Measurements from ENCODE around the gene SLC16A10.
"Not testable (repeated sequence)": the region's sequence is repeated elsewhere in the genome, so short reads cannot be mapped to it uniquely, and the experiment has no call there.

The SLC16A10 gene

DNA sequence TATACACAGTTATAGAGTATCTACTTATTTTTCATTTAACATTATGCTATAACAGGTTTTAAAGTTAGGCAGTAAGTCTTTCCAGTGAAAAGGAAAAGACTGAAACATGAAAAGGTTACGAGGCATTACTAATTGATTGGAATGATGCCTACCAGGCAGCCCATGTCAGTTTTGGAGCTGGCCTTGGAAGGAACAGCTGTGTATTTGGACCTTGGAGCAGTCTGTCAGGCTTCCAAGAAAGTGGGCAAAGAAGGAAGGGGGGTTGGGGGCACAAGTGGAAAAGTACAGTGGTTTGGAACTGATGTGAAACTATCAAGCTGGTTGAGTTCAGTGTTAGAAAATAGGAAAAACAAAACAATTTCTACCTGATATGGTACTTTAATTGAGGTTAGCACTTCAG, 41.7 kb downstream of the SLC16A10 start:
- Histone ChIP-seq H3K36me3 (ENCODE audit: control insufficient read depth, insufficient read depth, low read length) (no peaks in the 10 kb centered on the region), H3K4me3 (replicated peaks; ENCODE audit: low read depth, low read length) (no peak overlapping the region), H3K27me3 (replicated peaks; ENCODE audit: control insufficient read depth, insufficient read depth, low read length) (no peaks in the 10 kb centered on the region)
- TF ChIP-seq, protein P1, sequence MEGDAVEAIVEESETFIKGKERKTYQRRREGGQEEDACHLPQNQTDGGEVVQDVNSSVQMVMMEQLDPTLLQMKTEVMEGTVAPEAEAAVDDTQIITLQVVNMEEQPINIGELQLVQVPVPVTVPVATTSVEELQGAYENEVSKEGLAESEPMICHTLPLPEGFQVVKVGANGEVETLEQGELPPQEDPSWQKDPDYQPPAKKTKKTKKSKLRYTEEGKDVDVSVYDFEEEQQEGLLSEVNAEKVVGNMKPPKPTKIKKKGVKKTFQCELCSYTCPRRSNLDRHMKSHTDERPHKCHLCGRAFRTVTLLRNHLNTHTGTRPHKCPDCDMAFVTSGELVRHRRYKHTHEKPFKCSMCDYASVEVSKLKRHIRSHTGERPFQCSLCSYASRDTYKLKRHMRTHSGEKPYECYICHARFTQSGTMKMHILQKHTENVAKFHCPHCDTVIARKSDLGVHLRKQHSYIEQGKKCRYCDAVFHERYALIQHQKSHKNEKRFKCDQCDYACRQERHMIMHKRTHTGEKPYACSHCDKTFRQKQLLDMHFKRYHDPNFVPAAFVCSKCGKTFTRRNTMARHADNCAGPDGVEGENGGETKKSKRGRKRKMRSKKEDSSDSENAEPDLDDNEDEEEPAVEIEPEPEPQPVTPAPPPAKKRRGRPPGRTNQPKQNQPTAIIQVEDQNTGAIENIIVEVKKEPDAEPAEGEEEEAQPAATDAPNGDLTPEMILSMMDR (IDR thresholded peaks at IDR 0.05; ENCODE audit: insufficient read depth, low read length, poor library complexity, severe bottlenecking) = no peak
- DNase-seq (ENCODE audit: extremely low read depth, insufficient read length) = no peak

DNA sequence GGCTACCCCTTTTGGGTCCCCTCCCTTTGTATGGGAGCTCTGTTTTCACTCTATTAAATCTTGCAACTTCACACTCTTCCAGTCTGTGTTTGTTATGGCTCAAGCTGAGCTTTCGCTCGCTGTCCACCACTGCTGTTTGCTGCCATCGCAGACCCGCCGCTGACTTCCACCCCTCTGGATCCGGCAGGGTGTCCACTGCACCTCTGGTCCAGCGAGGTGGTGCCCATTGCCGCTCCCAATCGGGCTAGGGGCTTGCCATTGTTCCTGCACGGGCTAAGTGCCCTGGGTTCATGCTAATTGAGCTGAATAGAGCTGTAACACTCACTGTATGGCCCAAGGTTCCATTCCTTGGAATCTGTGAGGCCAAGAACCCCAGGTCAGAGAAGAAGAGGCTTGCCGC, 43.7 kb downstream of the SLC16A10 start:
- not testable (repeated sequence) for H3K4me3 ChIP-seq (replicated peaks; ENCODE audit: low read depth, low read length); H3K36me3 ChIP-seq (ENCODE audit: control insufficient read depth, insufficient read depth, low read length); H3K27me3 ChIP-seq (replicated peaks; ENCODE audit: control insufficient read depth, insufficient read depth, low read length); DNase-seq (ENCODE audit: extremely low read depth, insufficient read length)

DNA sequence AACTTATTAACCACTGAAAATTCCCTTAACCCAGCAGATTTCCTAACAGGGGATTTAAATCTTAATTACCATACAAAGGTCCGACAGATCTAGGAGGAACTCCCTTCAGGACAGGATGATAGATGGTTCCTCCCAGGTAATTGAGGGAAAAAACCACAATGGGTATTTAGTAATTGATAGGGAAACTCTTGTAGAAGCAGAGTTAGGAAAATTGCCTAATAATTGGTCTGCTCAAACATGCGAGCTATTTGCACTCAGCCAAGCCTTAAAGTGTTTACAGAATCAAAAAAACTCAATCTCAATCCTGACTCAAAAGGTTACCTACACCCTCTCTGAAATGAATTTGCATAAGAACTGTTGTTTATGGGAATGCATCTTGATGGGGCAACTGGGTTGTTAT, 45.4 kb downstream of the SLC16A10 start:
- H3K27me3 ChIP-seq (replicated peaks; ENCODE audit: control insufficient read depth, insufficient read depth, low read length); DNase-seq (ENCODE audit: extremely low read depth, insufficient read length): not testable (repeated sequence)

DNA sequence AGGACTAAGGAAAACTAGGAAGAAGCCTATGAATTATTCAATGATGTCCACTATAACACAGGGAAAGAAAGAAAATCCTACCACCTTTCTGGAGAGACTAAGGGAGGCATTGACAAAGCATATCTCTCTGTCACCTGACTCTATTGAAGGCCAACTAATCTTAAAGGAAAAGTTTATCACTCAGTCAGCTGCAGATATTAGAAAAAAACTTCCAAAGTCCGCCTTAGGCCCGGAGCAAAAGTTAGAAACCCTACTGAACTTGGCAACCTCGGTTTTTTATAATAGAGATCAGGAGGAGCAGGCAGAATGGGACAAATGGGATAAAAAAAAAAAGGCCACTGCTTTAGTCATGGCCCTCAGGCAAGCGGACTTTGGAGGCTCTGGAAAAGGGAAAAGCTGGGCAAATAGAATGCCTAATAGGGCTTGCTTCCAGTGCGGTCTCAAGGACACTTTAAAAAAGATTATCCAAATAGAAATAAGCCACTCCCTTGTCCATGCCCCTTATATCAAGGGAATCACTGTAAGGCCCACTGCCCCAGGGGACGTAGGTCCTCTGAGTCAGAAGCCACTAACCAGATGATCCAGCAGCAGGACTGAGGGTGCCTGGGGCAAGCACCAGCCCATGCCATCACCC, 47.0 kb downstream of the SLC16A10 start:
- DNase-seq (ENCODE audit: extremely low read depth, insufficient read length); H3K27me3 ChIP-seq (replicated peaks; ENCODE audit: control insufficient read depth, insufficient read depth, low read length); H3K36me3 ChIP-seq (ENCODE audit: control insufficient read depth, insufficient read depth, low read length); H3K4me3 ChIP-seq (replicated peaks; ENCODE audit: low read depth, low read length): not testable (repeated sequence)

More for the DNA sequence above, 45.4 kb downstream of the SLC16A10 start:
- H3K36me3 ChIP-seq (ENCODE audit: control insufficient read depth, insufficient read depth, low read length); H3K4me3 ChIP-seq (replicated peaks; ENCODE audit: low read depth, low read length): not testable (repeated sequence)

DNA sequence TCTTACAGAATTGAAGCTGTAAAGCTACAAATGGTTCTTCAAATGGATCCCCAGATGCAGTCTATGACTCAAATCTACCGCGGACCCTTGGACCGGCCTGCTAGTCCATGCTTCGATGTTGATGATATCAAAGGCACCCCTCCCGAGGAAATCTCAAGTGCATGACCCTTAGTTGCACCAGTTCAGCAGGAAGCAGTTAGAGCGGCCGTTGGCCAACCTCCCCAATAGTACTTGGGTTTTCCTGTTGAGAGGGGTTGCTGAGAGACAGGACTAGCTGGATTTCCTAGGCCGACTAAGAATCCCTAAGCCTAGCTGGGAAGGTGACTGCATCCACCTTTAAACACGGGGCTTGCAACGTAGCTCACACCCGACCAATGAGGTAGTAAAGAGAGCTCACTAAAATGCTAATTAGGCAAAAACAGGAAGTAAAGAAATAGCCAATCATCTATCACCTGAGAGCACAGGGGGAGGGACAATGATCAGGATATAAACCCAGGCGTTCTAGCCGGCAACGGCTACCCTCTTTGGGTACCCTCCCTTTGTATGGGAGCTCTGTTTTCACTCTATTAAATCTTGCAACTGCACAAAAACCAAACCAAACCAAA, 50.3 kb downstream of the SLC16A10 start:
- H3K4me3 ChIP-seq (replicated peaks; ENCODE audit: low read depth, low read length); H3K36me3 ChIP-seq (ENCODE audit: control insufficient read depth, insufficient read depth, low read length); DNase-seq (ENCODE audit: extremely low read depth, insufficient read length); H3K27me3 ChIP-seq (replicated peaks; ENCODE audit: control insufficient read depth, insufficient read depth, low read length): not testable (repeated sequence)

DNA sequence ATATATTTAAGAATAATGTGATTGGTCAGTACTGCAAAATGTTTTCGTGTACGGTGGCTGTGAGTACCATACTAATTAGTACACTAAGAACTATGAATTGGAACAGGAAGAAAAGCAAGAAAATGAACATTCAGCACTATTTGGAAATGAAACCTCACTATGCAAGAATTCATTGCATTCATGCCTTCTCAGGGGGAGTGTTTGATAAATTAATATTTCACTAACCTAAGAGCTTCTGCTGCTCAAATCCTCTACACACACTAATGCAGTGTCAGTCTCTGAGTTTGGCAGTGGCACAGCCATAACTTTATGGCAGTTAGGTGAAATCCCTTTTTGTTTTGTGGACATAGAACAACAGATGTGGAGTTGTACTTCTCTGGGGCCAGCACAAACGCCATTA, 60.1 kb downstream of the SLC16A10 start:
- TF ChIP-seq, protein P1 (IDR thresholded peaks at IDR 0.05; ENCODE audit: insufficient read depth, low read length, poor library complexity, severe bottlenecking) = no peak
- Histone ChIP-seq H3K36me3 (ENCODE audit: control insufficient read depth, insufficient read depth, low read length) (no peaks in the 10 kb centered on the region), H3K27me3 (replicated peaks; ENCODE audit: control insufficient read depth, insufficient read depth, low read length) (no peaks in the 10 kb centered on the region), H3K4me3 (replicated peaks; ENCODE audit: low read depth, low read length) (no peak overlapping the region)
- DNase-seq (ENCODE audit: extremely low read depth, insufficient read length) = no peak

DNA sequence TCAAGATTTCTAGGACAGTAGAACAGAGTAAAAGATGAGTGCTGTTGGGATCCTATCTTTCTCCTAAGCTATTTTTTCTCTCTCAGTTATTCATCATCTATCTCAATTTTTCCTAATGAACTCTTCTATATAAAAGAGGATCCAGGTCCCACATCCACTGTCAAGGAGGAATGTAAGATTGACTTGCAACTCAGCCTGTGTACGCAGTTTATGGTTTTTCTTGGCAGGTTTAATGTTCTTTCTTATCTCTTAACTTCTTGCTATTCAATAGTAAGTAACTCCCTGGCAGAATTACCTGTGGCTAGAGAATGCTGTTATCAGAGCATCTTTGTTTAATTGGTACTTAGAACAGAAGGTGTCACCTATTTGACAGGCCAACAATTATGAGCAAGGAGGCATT, 60.8 kb downstream of the SLC16A10 start:
- Histone ChIP-seq H3K4me3 (replicated peaks; ENCODE audit: low read depth, low read length) (no peak overlapping the region), H3K36me3 (ENCODE audit: control insufficient read depth, insufficient read depth, low read length) (no peaks in the 10 kb centered on the region), H3K27me3 (replicated peaks; ENCODE audit: control insufficient read depth, insufficient read depth, low read length) (no peaks in the 10 kb centered on the region)
- DNase-seq (ENCODE audit: extremely low read depth, insufficient read length) = no peak
- TF ChIP-seq, protein P1 (IDR thresholded peaks at IDR 0.05; ENCODE audit: insufficient read depth, low read length, poor library complexity, severe bottlenecking) = no peak

DNA sequence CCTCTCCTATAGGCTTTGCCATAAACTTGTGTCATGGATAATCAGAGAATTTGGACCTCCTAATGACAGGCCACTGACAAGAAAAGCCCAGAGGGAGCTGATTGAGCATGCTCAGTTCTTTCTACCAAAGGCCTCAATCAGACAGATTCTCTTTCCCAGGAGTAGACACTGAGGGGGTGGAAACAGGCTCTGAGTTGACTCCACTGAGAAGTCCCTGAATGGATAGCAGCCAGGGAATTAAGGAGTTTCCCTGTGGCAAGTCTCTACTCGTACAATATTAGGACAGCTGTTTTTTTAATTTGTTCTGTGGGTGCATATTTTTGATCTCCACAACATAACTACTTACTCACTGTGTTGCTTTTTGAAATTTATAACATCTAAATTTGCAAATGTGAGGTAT, 63.3 kb downstream of the SLC16A10 start:
- TF ChIP-seq, protein P1 (IDR thresholded peaks at IDR 0.05; ENCODE audit: insufficient read depth, low read length, poor library complexity, severe bottlenecking) = no peak
- H3K27me3 ChIP-seq (replicated peaks; ENCODE audit: control insufficient read depth, insufficient read depth, low read length) = no peaks in the 10 kb centered on the region
- H3K36me3 ChIP-seq (ENCODE audit: control insufficient read depth, insufficient read depth, low read length) = no peaks in the 10 kb centered on the region
- no peak for DNase-seq (ENCODE audit: extremely low read depth, insufficient read length)
- no peak overlapping the region for H3K4me3 ChIP-seq (replicated peaks; ENCODE audit: low read depth, low read length)

All from GM06990 (cell line).